Activated CD4-positive, alpha-beta T cell treated with anti-CD3 and anti-CD28 coated beads, Interleukin-2, amount 10 ng/mL, durations not matched to agents 24 days and 14 days (primary cell): ENCODE data around the gene SNRNP25. TPM values are rescaled to one million over a fixed set of nuclear protein-coding genes. Genes with fewer than 3 reads are reported as not detected.

ENCODE experiments used
- DNase-seq: peaks from one replicate; pipeline ENCODE4 v3.0.0; 2022
- H3K27ac Mint-ChIP-seq: one replicate; pipeline ENCODE4 v1.8.0; 2022; ENCODE audit warnings: mild to moderate bottlenecking, mixed read lengths
- H3K27me3 Mint-ChIP-seq: one replicate; pipeline ENCODE4 v1.8.0; 2022; ENCODE audit warnings: mixed read lengths
- H3K36me3 Mint-ChIP-seq: one replicate; pipeline ENCODE4 v1.8.0; 2022; ENCODE audit warnings: low read depth, mild to moderate bottlenecking, mixed read lengths
- H3K4me1 Mint-ChIP-seq: one replicate; pipeline ENCODE4 v1.8.0; 2021; ENCODE audit warnings: mixed read lengths
- H3K4me3 Mint-ChIP-seq: one replicate; pipeline ENCODE4 v1.8.0; 2022; ENCODE audit warnings: mild to moderate bottlenecking, moderate library complexity, mixed read lengths
- H3K9me3 Mint-ChIP-seq: one replicate; pipeline ENCODE4 v1.8.0; 2021; ENCODE audit warnings: mixed read lengths
- intact Hi-C: fragments of 100-400 bp; cut with micrococcal nuclease; formaldehyde crosslinking; loops from one replicate; pipeline ENCODE4 v1.15.1; 2023
- total RNA-seq: library from RNA; stranded (reverse); gene quantifications from 2 replicates; pipeline ENCODE4 v1.2.3, GENCODE V29; 2022

The SNRNP25 gene
- total RNA-seq, 1 donor from 2014 or later, result 97.7 TPM

DNA sequence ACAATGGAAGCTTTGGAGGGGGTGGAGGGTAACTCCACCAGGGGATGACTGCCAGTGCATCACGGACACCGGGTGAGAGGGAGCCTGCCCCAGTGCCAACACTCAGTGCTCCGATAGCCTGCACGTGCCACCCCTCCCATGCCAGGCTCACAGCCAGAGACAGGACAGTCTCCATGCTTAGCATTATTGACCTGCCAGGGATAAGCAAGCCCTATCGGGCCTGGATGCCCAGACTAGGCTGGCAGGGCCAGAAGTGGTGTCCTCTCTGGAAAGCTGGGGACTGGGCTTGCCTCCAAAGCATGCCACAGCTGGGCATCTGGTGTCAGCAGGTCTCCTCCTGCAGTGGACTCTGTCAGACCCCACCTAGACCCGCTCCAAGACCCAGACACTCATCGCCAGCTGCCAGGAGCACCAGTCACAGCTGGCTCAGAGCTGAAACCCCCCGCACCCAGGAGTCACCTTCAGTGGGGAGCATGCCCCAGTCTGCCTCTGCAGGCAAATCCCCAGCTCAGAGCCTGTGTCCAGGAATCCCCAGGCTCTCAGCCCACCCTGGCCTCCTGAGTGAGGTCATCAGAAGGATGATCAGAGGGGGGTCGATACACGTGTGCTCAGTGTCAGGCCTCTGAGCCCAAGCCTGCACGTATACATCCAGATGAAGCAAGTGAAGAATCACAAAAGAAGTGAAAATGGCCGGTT lies 20.6 kb downstream of the SNRNP25 start:
- no peak for DNase-seq
- intact Hi-C loops, result no loop called here
- Mint-ChIP-seq H3K36me3 (no peaks in the 10 kb centered on the region), H3K4me3 (no peak overlapping the region), H3K9me3 (no peaks in the 10 kb centered on the region), H3K27me3 (peaks cover 34% of the 10 kb centered on the region), H3K4me1 (peaks cover 25% of the 10 kb centered on the region), H3K27ac (no peak overlapping the region)

DNA sequence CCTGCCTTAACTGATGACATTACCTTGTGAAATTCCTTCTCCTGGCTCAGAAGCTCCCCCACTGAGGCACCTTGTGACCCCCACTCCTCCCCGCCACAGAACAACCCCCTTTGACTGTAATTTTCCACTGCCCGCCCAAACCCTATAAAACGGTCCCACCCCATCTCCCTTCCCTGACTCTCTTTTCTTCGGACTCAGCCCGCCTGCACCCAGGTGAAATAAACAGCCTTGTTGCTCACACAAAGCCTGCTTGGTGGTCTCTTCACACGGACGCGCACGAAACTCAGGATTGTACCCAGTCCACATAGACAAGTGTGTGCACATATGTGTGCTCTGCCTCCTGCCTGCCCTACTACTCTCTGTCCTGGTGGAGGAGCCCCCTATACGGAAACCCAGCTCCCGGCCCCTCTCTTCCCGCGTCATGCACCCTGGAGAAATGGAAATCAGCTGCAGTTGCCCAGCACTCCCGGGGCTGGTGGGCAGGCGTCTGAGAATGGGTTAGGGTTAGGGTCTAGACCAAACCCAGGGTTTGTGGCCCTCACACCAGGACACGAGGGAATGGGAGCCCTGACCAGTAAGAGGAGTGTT lies 21.2 kb downstream of the SNRNP25 start:
- Mint-ChIP-seq H3K27ac (no peak overlapping the region), H3K27me3 (peaks cover 28% of the 10 kb centered on the region), H3K36me3 (peaks cover 5% of the 10 kb centered on the region), H3K9me3 (no peaks in the 10 kb centered on the region), H3K4me1 (peaks cover 29% of the 10 kb centered on the region), H3K4me3 (no peak overlapping the region)
- intact Hi-C loops, result no loop called here
- no peak for DNase-seq

DNA sequence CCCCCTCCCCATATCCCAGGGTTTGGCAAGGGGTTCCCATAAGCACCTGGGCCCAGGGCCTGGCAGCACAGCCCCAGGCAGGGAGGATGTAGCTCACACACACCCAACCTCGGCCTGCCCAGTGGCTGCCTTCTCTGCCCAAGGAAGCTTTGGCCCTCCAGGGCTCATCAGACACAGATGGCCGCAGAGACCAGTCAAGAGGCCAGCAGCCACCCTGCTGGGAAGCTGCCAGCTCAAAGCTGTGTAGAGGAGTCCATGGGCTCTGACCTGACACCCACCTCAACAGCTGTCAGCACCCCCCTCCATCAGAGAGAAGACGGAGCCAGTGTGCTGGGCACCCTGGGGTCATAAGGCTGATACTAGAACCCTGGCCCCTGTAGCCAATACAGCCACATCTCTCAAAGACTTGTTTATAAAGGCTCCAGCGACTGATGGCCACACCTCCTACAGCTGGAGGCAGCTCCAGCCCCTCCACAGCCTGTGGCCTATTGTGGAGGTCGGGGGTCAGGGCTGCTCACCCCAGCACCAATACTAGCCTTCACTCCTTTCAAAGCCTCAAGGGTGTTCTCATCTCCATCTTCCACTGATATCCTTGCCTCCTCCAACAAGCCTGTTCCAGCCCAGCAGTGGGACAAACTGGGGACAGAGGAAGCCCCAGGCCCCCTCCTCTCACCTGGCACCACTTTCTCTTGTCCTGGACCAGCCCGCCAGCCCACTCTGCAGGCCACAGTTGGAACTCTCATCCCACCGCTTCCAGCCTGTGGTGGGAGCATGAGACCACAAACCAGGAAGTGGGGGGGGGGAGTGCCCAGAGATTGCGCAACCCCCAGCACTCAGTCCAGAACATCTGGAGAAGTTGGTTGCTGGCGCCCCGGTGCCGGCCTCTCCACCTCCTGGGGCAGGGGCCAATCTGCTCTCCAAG lies 22.2 kb downstream of the SNRNP25 start:
- peak overlapping the region; percentile 76 for H3K27ac Mint-ChIP-seq

DNA sequence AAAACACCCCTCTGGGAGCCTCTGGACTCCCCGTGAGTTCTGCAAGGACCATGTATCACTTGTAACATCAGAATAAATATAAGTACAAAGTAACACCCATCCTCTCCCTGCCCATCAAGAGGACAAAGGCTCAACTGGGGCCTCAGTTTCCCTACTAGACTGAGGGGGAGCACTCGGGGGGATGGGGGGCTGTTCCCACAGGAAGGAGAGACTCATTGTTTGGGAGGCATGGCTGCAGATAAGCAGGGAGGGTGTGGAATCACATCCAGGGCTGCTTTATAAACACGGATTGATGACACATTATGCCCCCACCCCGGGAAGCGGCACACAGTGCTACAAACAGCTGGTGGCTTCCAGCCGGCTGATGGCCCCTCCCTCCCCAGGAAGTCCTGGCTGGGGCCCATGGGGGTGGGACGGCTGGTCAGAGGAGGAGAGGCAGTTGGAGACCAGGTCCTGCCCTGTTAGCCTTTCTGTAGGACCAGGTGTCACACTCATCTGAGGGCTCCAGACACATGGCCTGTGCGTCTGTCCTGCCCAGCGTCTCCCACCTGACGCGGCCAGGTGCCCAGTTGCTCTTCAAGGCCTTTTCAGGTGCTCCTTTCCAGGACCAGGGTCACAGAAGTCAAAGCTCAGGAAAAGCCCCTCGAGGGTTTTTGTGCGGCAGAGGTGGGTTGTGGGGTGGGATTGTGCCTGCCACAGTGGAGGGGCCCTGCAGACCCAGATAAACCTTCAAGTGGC lies 23.1 kb downstream of the SNRNP25 start:
- DNase-seq, result peak; percentile 69
- Mint-ChIP-seq H3K27me3 (peaks cover 19% of the 10 kb centered on the region), H3K4me3 (peak overlapping the region; percentile 85)

More for the DNA sequence above, 22.2 kb downstream of the SNRNP25 start:
- Mint-ChIP-seq H3K36me3 (peaks cover 10% of the 10 kb centered on the region), H3K4me3 (peak overlapping the region; percentile 85), H3K4me1 (peaks cover 29% of the 10 kb centered on the region), H3K9me3 (no peaks in the 10 kb centered on the region), H3K27me3 (peaks cover 25% of the 10 kb centered on the region)
- no peak for DNase-seq
- intact Hi-C loops, result no loop called here

DNA sequence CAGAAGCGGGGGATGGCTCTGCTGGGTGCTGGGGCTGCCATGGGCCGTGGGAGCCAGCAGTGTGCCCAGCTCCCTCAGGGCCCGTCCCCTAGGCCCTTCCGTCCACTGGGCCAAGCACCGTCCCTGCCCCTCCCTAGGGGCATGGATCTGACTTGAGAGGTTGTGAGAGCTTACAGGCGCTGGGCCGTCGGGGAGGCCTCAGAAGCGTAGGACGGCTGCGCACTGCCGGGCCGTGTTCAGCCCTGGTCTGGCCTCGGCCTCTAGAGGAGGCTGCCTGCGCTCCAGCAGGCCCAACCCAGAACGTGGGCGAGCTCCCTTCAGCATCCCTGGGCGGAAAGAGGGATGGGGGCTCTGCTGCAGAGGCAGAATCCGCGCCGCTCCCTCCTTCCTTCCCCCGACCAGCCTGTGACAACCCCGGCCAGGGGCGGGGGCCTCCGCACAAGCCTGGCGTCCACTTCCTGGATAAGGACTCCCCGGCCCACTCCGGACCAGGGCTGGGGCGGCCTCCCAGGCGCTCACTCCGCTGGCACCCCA lies 23.7 kb downstream of the SNRNP25 start:
- Mint-ChIP-seq H3K9me3 (no peaks in the 10 kb centered on the region), H3K27me3 (peaks cover 18% of the 10 kb centered on the region), H3K4me1 (peaks cover 29% of the 10 kb centered on the region), H3K36me3 (peaks cover 10% of the 10 kb centered on the region), H3K4me3 (peak overlapping the region; percentile 85), H3K27ac (peak overlapping the region; percentile 76)
- DNase-seq, result peak; percentile 83
- intact Hi-C loops, result no loop called here

More for the DNA sequence above, 23.1 kb downstream of the SNRNP25 start:
- Mint-ChIP-seq H3K9me3 (no peaks in the 10 kb centered on the region), H3K4me1 (peaks cover 29% of the 10 kb centered on the region), H3K27ac (peak overlapping the region; percentile 76), H3K36me3 (peaks cover 10% of the 10 kb centered on the region)
- intact Hi-C loops, result no loop called here

DNA sequence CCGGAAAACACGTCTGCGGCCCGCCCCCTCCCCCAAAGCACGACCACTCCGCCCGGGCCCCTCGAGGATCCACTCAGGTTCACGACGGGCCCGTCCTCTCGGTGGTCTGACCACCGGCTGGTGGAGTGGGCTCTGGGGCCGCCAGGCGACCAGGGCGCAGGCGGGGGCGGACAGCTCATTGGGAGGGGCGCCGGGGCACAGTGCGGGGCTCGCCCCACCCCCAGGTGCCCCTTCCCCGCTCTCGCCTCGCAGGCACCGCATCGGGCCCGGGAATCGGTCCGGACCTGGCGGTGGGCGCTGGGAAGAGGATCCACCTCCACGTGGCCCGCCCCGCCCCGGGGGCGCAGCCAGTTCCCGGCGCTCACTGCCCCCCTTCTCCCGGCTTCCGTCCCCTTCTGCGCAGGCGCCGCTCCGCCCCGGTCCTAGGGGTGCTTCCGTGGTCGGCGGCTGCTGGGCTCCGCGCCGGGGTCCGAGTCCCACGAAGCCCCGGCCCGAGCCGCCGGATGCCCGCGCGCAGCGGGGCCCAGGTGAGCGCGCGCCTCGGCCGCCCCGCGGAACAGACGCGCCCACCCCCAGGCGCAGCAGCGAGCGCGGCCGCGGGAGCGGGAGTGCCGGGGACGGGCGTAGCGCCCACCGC lies 24.3 kb downstream of the SNRNP25 start, which contains the start of gene MPG:
Gene MPG (plus strand): TSS at position 419 of the 637 bp plus-strand sequence. CDS start 85 bp downstream, at position 504.
- Mint-ChIP-seq H3K4me3 (peak within 1 kb of the TSS; percentile 93), H3K36me3 (peaks cover 13% of the 10 kb centered on the region), H3K9me3 (no peaks in the 10 kb centered on the region), H3K27ac (peak within 1 kb of the TSS; percentile 85), H3K4me1 (peaks cover 28% of the 10 kb centered on the region), H3K27me3 (peaks cover 16% of the 10 kb centered on the region)
- intact Hi-C loops, result no loop called here
- DNase-seq, result peak; percentile 97

DNA sequence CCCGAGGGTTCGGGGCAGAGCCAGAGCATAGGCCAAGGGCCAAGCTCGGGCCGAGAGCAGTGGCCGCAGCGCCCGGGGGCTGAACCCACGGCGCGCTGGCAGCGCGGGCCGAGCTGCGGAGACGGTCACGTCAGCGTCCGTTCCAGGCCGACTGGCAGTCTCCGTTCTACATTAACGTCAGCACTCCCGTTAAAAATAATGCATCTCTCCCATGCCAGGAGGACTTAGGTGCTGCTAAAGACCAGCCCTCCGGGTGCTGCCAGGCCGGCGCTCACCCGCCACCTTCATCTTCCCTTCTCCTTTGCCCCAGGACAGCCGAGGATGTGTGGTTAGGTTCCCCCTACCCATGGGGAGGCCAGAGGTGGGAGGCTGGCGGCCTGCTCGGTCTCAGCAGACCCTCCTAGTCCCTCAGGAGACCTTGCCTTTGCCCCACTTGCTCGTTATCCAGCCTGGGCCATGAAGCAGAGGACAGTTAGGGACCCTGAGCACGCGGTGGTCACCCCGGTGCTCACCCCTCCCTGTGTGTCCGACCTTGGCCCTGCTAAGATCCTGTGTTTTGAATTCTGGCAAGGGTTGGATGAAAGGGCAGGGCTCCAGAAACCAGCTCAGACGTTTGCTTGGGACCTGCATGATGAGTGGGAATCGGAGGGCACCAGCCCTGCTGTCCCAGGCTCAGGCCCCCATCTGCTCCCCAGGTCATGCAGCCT lies 25.0 kb downstream of the SNRNP25 start:
- H3K27ac Mint-ChIP-seq, result peak overlapping the region; percentile 85
- peaks cover 11% of the 10 kb centered on the region for H3K27me3 Mint-ChIP-seq
- H3K4me3 Mint-ChIP-seq, result peak overlapping the region; percentile 93
- no peak for DNase-seq
- intact Hi-C loops, result no loop called here
- peaks cover 28% of the 10 kb centered on the region for H3K4me1 Mint-ChIP-seq
- no peaks in the 10 kb centered on the region for H3K9me3 Mint-ChIP-seq
- H3K36me3 Mint-ChIP-seq, result peaks cover 18% of the 10 kb centered on the region

DNA sequence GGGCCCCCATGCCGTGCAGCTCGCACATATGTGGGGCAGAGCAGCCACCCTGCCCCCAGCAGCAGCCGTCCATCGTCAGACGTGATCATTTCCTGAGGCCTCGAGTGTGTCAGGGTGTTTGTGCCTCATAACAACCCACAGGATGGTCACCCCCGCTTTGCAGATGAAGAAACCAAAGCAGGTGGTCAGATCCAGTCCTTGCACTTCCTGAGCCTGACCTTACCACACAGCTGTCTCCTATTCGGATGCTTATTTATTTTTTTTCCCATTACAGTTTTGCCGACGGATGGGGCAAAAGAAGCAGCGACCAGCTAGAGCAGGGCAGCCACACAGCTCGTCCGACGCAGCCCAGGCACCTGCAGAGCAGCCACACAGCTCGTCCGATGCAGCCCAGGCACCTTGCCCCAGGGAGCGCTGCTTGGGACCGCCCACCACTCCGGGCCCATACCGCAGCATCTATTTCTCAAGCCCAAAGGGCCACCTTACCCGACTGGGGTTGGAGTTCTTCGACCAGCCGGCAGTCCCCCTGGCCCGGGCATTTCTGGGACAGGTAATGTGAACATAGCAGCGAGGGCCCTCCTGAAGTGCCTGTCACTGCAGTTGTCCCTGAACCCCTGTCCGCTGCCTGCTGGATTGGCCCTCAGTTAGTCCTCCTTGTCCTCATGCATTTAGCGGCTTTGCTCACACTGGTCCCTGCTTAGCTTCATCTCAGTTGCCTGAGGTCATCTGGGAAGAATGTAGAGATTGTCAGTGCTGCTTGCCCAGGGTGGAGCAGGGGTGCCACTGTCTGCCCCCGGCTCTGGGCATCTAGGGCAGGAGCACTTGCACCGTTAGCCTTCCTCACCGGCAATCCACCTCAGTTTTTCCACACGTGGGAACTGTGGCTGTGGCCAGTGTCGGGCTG lies 25.8 kb downstream of the SNRNP25 start:
- H3K4me3 Mint-ChIP-seq, result peak overlapping the region; percentile 93
- intact Hi-C loops, result no loop called here
- DNase-seq, result no peak
- H3K27me3 Mint-ChIP-seq, result peaks cover 6% of the 10 kb centered on the region
- peaks cover 35% of the 10 kb centered on the region for H3K4me1 Mint-ChIP-seq
- H3K9me3 Mint-ChIP-seq, result no peaks in the 10 kb centered on the region
- H3K36me3 Mint-ChIP-seq, result peaks cover 23% of the 10 kb centered on the region
- peak overlapping the region; percentile 85 for H3K27ac Mint-ChIP-seq

DNA sequence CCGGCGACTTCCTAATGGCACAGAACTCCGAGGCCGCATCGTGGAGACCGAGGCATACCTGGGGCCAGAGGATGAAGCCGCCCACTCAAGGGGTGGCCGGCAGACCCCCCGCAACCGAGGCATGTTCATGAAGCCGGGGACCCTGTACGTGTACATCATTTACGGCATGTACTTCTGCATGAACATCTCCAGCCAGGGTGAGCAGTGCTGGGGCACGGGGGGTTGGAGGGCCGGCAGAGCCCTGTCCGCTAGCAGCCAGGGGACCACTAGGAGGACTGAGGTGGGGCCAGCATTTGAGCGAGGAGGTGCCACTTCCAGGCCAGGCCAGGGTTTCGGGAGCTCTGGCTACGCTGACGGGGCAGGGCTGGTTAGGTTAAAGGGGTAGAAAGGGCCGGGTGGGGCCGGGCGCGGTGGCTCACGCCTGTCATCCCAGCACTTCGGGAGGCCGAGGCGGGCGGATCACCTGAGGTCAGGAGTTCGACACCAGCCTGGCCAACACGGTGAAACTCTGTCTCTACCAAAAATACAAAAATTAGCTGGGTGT lies 29.5 kb downstream of the SNRNP25 start:
- no peaks in the 10 kb centered on the region for H3K9me3 Mint-ChIP-seq
- no peak for DNase-seq
- H3K4me1 Mint-ChIP-seq, result peaks cover 30% of the 10 kb centered on the region
- no peak overlapping the region for H3K4me3 Mint-ChIP-seq
- H3K36me3 Mint-ChIP-seq, result peaks cover 39% of the 10 kb centered on the region
- H3K27me3 Mint-ChIP-seq, result no peaks in the 10 kb centered on the region
- intact Hi-C loops, result no loop called here
- H3K27ac Mint-ChIP-seq, result peak overlapping the region; percentile 92

DNA sequence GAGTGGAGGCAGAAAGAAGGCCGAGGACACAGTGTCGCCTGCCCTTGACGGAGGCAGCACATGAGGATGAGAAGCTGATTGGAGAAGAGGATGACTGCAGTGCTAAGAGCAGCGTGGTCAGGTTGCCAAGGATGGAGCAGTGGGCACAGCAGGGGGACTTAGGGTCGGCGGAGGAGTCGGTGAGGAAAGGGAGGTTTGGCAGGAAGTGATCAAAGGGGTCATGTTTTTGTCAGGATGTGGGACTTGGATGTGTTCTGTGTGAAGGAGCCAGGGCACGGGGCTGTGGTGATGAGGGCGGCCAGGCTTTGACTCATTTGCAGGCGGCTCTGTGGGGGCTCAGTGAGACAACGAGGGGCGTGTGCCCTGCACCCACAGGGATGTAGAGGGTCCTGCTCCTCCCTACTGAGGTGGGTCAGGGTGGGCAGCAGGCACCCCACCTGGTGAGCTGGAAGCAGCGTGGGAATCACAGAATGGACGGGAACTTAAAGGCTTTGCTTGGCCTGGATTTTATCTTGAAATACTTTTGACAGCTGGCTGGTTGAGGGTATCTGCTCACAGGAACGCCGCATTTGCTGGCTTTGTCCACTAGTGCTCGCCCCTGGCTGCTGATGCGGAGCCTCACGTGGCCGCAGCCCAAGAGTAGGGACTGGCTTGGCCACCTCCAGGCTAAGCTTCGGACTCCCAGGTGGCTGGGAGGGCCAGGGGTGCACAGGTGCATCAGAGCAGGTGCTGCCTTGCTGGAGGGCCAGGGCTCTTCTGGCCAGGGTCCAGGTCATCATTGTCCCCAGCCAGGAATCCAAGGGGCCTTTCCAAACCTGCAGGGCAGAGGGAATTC lies 30.4 kb downstream of the SNRNP25 start:
- H3K4me3 Mint-ChIP-seq, result peak overlapping the region; percentile 64
- no peak for DNase-seq

More for the DNA sequence above, 30.4 kb downstream of the SNRNP25 start:
- Mint-ChIP-seq H3K9me3 (no peaks in the 10 kb centered on the region), H3K4me1 (peaks cover 25% of the 10 kb centered on the region), H3K27me3 (no peaks in the 10 kb centered on the region), H3K27ac (peak overlapping the region; percentile 92), H3K36me3 (peaks cover 43% of the 10 kb centered on the region)
- intact Hi-C loops, result no loop called here
